Measurements from ENCODE around the gene GRPEL2.

DNA sequence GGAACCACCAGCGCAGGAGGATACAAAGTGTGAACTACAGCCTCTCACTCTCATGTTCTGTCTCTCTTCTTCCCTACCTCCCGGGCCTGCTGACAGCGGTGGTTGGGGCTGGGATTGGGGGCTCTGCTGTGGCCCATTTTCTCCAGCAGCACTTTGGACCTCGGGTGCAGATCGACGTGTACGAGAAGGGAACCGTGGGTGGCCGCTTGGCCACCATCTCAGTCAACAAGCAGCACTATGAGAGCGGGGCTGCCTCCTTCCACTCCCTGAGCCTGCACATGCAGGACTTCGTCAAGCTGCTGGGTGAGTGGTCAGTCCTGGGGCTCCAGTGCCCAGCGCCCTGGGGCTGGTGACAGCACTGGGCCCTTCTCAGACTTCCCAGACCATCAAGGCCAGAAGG lies 17.2 kb downstream of the GRPEL2 start:
- TF ChIP-seq, protein P1, sequence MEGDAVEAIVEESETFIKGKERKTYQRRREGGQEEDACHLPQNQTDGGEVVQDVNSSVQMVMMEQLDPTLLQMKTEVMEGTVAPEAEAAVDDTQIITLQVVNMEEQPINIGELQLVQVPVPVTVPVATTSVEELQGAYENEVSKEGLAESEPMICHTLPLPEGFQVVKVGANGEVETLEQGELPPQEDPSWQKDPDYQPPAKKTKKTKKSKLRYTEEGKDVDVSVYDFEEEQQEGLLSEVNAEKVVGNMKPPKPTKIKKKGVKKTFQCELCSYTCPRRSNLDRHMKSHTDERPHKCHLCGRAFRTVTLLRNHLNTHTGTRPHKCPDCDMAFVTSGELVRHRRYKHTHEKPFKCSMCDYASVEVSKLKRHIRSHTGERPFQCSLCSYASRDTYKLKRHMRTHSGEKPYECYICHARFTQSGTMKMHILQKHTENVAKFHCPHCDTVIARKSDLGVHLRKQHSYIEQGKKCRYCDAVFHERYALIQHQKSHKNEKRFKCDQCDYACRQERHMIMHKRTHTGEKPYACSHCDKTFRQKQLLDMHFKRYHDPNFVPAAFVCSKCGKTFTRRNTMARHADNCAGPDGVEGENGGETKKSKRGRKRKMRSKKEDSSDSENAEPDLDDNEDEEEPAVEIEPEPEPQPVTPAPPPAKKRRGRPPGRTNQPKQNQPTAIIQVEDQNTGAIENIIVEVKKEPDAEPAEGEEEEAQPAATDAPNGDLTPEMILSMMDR (IDR thresholded peaks at IDR 0.05; ENCODE audit: insufficient read depth, low read length, poor library complexity, severe bottlenecking): no peak
- no peak for TF ChIP-seq EZH2phosphoT487 (conservative IDR thresholded peaks at IDR 0.05; ENCODE audit: low read length)
